Natural killer cell (primary cell): ENCODE results near the gene HDLBP. TPM values are rescaled to one million over a fixed set of nuclear protein-coding genes. Genes with fewer than 3 reads are reported as not detected.

Experiments used
- ATAC-seq, 3 donors: fragments of 150-1000 bp in 2 of 3; fragments of 200-7000 bp in 1 of 3; cut with Tn5 transposase; 1 replicate in 1 of 3; 2 replicates in 2 of 3; pipeline ENCODE4 v1.10.0; 2021; ENCODE audit warnings: mild to moderate bottlenecking in 2 of 3, moderate library complexity in 2 of 3
- DNase-seq, 2 donors: peaks; one replicate each; pipeline versions ENCODE4 v3.0.0 to v3.0.0-alpha.2; 2013 to 2021; ENCODE audit warnings: mixed read lengths in 1 of 2
- H3K27ac ChIP-seq: one replicate; pipeline ENCODE4 v1.5.1; 2013; ENCODE audit warnings: mild to moderate bottlenecking, low read length
- H3K27me3 ChIP-seq: one replicate; pipeline ENCODE4 v1.6.1; 2013; ENCODE audit warnings: low read length; ENCODE audit not compliant: control insufficient read depth, insufficient read depth
- H3K36me3 ChIP-seq: one replicate; pipeline ENCODE4 v1.6.1; 2013; ENCODE audit warnings: low read length; ENCODE audit not compliant: control insufficient read depth, insufficient read depth
- H3K4me1 ChIP-seq: one replicate; pipeline ENCODE4 v1.6.1; 2013; ENCODE audit warnings: low read length; ENCODE audit not compliant: control insufficient read depth, insufficient read depth
- H3K4me3 ChIP-seq: one replicate; pipeline ENCODE4 v1.5.1; 2013; ENCODE audit warnings: low read length
- H3K9me3 ChIP-seq: one replicate; pipeline ENCODE4 v1.6.1; 2013; ENCODE audit warnings: low read length; ENCODE audit not compliant: control insufficient read depth, insufficient read depth
- H3K27ac Mint-ChIP-seq, 2 donors: one replicate each; pipeline ENCODE4 v1.8.0; 2022; ENCODE audit warnings: mild to moderate bottlenecking in 2 of 2, mixed read lengths in 2 of 2, moderate library complexity in 1 of 2
- H3K27me3 Mint-ChIP-seq, 2 donors: one replicate each; pipeline ENCODE4 v1.8.0; 2022; ENCODE audit warnings: low read depth in 2 of 2, mixed read lengths in 2 of 2
- H3K36me3 Mint-ChIP-seq: one replicate; pipeline ENCODE4 v1.8.0; 2022; ENCODE audit warnings: mixed read lengths
- H3K4me1 Mint-ChIP-seq, 2 donors: one replicate each; pipeline ENCODE4 v1.8.0; 2022; ENCODE audit warnings: mixed read lengths in 2 of 2
- H3K4me3 Mint-ChIP-seq: one replicate; pipeline ENCODE4 v1.8.0; 2022; ENCODE audit warnings: mild to moderate bottlenecking, moderate library complexity, mixed read lengths
- H3K9me3 Mint-ChIP-seq, 2 donors: one replicate each; pipeline ENCODE4 v1.8.0; 2022; ENCODE audit warnings: mixed read lengths in 2 of 2
- WGBS: methylation state at CpG from one replicate; pipeline ENCODE4 v1.1.7; 2013; ENCODE audit warnings: missing lambda C conversion rate; ENCODE audit not compliant: insufficient coverage; 5-methylcytosine and 5-hydroxymethylcytosine counted together
- intact Hi-C: fragments of 100-400 bp; cut with micrococcal nuclease; formaldehyde crosslinking; loops from one replicate; pipeline ENCODE4 v1.14.2; 2022
- total RNA-seq, 4 donors: library from RNA; stranded (reverse); fragments of 120-200 nt in 1 of 4; gene quantifications; one replicate each; pipeline versions ENCODE4 v1.2.3 to v1.2.4, GENCODE V29; 2013 to 2022
- TF ChIP-seq, protein P1 (sequence below): fragments of 200-600 bp; IDR thresholded peaks from one replicate; pipeline ENCODE4 v1.8.0; 2022; ENCODE audit warnings: antibody characterized with exemption

Gene HDLBP
- total RNA-seq, 3 donors from 2014 or later (not counting 1 experiment from before 2014, with no cell fraction given): 170 to 200 (median 177) TPM

- no peak overlapping the region for H3K27ac Mint-ChIP-seq
- Histone ChIP-seq H3K27ac (no peak overlapping the region), H3K9me3 (no peaks in the 10 kb centered on the region), H3K27me3 (no peaks in the 10 kb centered on the region), H3K4me3 (no peak overlapping the region), H3K36me3 (peaks cover 18% of the 10 kb centered on the region), H3K4me1 (no peaks in the 10 kb centered on the region)
- H3K9me3 Mint-ChIP-seq: no peaks in the 10 kb centered on the region
- intact Hi-C loops: no loop called here
- H3K27me3 Mint-ChIP-seq: no peaks in the 10 kb centered on the region
- ATAC-seq (no peak), DNase-seq (no peak)
- peaks cover 7% of the 10 kb centered on the region for H3K36me3 Mint-ChIP-seq
- H3K4me1 Mint-ChIP-seq: no peaks in the 10 kb centered on the region
- H3K4me3 Mint-ChIP-seq: no peak overlapping the region
- TF ChIP-seq, protein P1, sequence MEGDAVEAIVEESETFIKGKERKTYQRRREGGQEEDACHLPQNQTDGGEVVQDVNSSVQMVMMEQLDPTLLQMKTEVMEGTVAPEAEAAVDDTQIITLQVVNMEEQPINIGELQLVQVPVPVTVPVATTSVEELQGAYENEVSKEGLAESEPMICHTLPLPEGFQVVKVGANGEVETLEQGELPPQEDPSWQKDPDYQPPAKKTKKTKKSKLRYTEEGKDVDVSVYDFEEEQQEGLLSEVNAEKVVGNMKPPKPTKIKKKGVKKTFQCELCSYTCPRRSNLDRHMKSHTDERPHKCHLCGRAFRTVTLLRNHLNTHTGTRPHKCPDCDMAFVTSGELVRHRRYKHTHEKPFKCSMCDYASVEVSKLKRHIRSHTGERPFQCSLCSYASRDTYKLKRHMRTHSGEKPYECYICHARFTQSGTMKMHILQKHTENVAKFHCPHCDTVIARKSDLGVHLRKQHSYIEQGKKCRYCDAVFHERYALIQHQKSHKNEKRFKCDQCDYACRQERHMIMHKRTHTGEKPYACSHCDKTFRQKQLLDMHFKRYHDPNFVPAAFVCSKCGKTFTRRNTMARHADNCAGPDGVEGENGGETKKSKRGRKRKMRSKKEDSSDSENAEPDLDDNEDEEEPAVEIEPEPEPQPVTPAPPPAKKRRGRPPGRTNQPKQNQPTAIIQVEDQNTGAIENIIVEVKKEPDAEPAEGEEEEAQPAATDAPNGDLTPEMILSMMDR: no peak
- WGBS: 80% methylated on average over 1 of the region's 4 CpGs
Measured at GRCh38 chr2:241179899-241180298, 135.6 kb downstream of the HDLBP start.

GRCh38 chr2:241178961-241179360 lies 136.5 kb downstream of the HDLBP start:
- intact Hi-C loops: no loop called here
- no peak for ATAC-seq

GRCh38 chr2:241177526-241178334 lies 137.7 kb downstream of the HDLBP start:
- no peaks in the 10 kb centered on the region for H3K9me3 ChIP-seq
- no peak overlapping the region for H3K27ac ChIP-seq
- WGBS: 98% methylated on average over 12 of the region's 12 CpGs
- no peaks in the 10 kb centered on the region for H3K27me3 Mint-ChIP-seq
- no peak overlapping the region for H3K4me3 ChIP-seq
- H3K36me3 ChIP-seq: peaks cover 23% of the 10 kb centered on the region
- H3K27ac Mint-ChIP-seq: no peak overlapping the region
- intact Hi-C loops: no loop called here
- H3K9me3 Mint-ChIP-seq: no peaks in the 10 kb centered on the region
- ATAC-seq (no peak), DNase-seq (no peak)
- H3K4me1 Mint-ChIP-seq: no peaks in the 10 kb centered on the region
- no peaks in the 10 kb centered on the region for H3K27me3 ChIP-seq
- H3K36me3 Mint-ChIP-seq: peaks cover 15% of the 10 kb centered on the region
- no peak overlapping the region for H3K4me3 Mint-ChIP-seq
- TF ChIP-seq, protein P1: no peak
- no peaks in the 10 kb centered on the region for H3K4me1 ChIP-seq

More at GRCh38 chr2:241178961-241179360, 136.5 kb downstream of the HDLBP start:
- no peaks in the 10 kb centered on the region for H3K4me1 Mint-ChIP-seq
- Histone ChIP-seq H3K27ac (no peak overlapping the region), H3K4me1 (no peaks in the 10 kb centered on the region), H3K9me3 (no peaks in the 10 kb centered on the region), H3K4me3 (no peak overlapping the region), H3K36me3 (peaks cover 23% of the 10 kb centered on the region), H3K27me3 (no peaks in the 10 kb centered on the region)
- no peak overlapping the region for H3K4me3 Mint-ChIP-seq
- peaks cover 10% of the 10 kb centered on the region for H3K36me3 Mint-ChIP-seq
- TF ChIP-seq, protein P1: no peak
- no peaks in the 10 kb centered on the region for H3K27me3 Mint-ChIP-seq
- WGBS: 96% methylated on average over 4 of the region's 4 CpGs
- H3K9me3 Mint-ChIP-seq: no peaks in the 10 kb centered on the region
- no peak overlapping the region for H3K27ac Mint-ChIP-seq
- no peak for DNase-seq

Other genes starting within 250 kb of the HDLBP start
- gene MTERF4, start 213.4 kb downstream of the HDLBP start, total RNA-seq: 10 to 100 TPM; 38.9 to 45.5 (median 39.2) TPM
- gene PASK, start 166.2 kb downstream of the HDLBP start, total RNA-seq: 10 to 100 TPM; 27.9 to 45.2 (median 36.2) TPM
- 10 to 100 TPM; 57.8 to 66.3 (median 60.4) TPM for gene PPP1R7, start 165.2 kb downstream of the HDLBP start, total RNA-seq
- gene ANO7, start 127.0 kb downstream of the HDLBP start, total RNA-seq: 1 to 10 TPM in 2 of 3 donors, under 1 TPM in 1; 0.97 to 1.4 (median 1.1) TPM
- gene SEPTIN2, start 253 bp upstream of the HDLBP start, total RNA-seq: 100 to 1,000 TPM; 275 to 315 (median 275) TPM
- 10 to 100 TPM; 26.8 to 40.6 (median 31.6) TPM for gene FARP2, start 40.6 kb upstream of the HDLBP start, total RNA-seq
- gene STK25, start 192.9 kb upstream of the HDLBP start, total RNA-seq: 100 to 1,000 TPM; 110 to 140 (median 135) TPM
- gene BOK, start 243.1 kb upstream of the HDLBP start, total RNA-seq: 10 to 100 TPM; 11.0 to 23.7 (median 19.6) TPM